HG02798 (cell line): ENCODE data around the gene MLLT6.

Experiments
- ATAC-seq: cut with Tn5 transposase; IDR thresholded peaks from one replicate; pipeline ENCODE4 v1.9.1; 2021; ENCODE audit warnings: mild to moderate bottlenecking; ENCODE audit not compliant: unreplicated experiment, poor library complexity

Gene MLLT6

DNA sequence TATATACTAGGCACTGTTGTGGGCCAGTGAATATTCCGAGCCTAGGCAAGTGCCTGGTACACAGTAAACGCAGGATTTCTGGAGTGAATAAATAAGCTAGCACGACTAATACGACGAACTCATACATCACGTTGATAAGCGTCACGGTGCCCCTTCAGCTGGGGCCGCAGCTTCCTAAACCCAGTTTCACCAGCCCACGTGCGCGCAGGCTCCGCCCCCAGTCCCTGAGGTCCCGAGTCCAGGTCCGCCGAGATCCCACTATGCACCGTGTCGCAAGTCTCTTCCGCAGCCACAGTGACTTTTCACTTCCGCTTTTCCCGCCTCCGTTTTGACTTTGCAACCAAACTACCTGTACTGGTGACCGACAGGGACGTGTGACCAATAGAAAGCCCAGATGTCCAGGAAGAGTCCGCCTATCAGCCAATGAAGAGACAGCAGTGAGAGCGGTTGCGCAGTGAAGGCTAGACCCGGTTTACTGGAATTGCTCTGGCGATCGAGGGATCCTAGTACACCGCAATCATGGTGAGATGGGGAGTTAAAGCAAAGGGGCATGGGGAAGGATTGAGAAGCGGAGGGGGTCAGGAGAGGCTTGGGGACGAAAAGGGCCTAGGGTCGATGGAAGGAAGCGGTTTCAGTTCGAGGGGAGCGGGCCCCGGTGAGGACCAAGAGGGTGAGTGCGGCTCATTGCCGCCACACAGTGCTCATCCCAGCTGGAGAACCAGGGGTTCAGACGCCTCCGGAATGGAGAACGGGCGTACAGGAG, 47.4 kb downstream of the MLLT6 start, which contains the start of gene PSMB3:
Gene PSMB3, plus strand, starts transcription at position 434 of the 763 bp plus-strand sequence. Its CDS starts 86 bp downstream, at position 520.
- peak; percentile 87 for ATAC-seq

GRCh38 chr17:38753071-38753506, 48.0 kb downstream of the MLLT6 start:
- ATAC-seq: no peak

DNA sequence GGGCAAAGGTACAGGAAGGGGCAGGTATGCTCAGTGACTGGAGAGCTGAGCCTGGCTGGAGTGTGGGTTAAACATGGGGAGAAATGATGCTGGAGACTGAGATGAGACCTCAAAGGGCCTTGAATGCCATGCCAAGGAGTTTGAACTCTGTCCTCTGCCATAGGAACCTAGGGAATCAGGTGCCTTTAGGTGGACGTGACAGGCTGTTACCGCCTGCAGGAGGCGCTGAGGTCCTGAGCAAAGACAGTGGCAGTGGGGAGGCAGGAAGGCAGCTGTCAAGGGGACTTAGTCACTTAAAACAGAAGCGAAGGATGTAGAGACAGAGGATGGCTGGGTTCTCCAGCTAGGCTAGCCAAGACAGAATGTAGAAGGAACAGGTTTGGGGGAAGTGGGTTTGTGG, 56.5 kb downstream of the MLLT6 start:
- ATAC-seq: no peak

- ATAC-seq: no peak
Observed at GRCh38 chr17:38762231-38762630, 57.2 kb downstream of the MLLT6 start.

DNA sequence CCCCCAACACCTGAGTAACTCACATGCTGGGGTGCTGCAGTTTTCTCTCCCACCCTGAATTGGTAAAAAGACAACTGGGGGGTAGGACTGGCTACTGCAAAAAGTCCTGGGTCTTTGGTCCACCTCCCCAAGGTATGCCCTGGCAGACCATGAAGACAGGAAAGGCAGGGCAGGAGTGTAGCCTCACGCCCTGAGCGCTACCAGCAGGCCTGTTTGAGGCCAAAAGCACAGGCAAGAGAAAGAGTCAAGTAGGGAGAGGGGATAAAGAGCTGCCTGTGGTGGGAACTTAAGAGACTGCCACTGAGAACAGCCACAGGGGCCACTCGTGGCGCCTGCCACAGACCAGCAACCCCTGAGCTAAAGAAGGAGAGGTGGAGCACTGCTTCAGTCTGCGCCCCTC, 61.3 kb downstream of the MLLT6 start:
- ATAC-seq: no peak

DNA sequence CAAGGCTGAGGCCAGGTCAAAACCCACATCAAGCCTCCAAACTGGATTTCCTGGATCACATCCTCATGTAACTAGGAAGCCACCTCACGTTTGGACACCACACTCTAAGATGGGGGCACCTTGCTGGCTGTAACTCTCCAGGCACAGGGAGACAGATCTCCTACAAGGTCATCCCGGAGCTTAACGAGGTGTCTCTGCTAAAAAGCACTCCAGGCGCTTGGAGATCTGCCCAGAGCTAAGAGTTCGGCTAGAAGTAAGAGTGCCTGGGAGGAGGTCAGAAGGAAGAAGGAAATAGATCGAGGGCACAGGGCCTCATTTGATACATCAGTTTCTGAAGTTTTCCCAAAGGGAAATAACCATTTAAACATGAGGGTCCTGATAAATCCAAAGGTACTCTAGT, 63.3 kb downstream of the MLLT6 start:
- ATAC-seq: no peak

DNA sequence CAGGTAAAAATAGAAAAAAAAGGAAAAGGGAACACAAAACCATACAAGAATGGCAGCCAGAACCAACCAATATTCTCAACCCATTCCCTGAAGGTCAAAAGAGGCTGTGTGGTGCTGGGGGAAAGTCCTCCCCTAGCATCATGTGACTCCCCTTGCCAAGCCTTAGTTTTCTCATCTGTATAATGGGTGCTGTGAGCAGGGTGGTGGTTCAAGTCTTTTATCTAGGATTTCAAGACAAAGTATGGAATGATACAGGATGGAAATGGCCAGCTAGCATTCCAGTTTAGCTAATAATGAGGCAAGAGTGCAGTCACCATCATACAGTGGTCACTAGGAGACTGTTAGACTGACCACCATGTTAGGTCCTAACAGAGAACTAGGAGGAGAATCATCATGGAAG, 68.2 kb downstream of the MLLT6 start:
- ATAC-seq: no peak

DNA sequence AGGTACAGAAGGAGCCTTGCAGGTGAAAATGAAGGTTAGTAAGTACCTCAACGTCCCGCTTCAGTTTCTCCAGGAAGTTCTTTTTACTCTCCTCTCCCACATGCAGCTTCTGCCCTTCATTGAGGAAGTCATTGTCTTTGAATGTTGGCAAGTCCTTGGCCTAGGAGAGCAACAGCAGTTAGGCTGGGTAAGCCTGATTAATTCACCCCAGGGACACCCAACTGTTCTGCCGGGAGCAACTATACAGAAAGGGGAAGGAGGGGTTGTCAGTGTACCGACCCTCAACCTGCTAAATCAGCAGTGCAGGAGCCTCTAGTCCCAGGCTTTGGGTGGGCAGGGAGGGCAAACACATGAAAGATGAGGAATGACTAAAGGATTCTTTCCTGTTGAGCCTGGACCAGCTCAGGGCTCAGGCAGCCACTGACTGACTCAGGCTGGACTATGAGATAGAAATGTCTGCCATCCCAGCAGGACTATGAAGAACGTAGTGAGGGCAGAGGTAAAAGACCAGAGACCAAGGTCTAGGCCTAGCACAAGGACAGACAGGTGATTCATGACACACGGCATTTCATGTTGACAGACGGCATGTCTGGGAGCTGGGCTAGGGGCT, 72.7 kb downstream of the MLLT6 start:
- no peak for ATAC-seq
